ENCODE data around the gene MAMLD1.

DNA sequence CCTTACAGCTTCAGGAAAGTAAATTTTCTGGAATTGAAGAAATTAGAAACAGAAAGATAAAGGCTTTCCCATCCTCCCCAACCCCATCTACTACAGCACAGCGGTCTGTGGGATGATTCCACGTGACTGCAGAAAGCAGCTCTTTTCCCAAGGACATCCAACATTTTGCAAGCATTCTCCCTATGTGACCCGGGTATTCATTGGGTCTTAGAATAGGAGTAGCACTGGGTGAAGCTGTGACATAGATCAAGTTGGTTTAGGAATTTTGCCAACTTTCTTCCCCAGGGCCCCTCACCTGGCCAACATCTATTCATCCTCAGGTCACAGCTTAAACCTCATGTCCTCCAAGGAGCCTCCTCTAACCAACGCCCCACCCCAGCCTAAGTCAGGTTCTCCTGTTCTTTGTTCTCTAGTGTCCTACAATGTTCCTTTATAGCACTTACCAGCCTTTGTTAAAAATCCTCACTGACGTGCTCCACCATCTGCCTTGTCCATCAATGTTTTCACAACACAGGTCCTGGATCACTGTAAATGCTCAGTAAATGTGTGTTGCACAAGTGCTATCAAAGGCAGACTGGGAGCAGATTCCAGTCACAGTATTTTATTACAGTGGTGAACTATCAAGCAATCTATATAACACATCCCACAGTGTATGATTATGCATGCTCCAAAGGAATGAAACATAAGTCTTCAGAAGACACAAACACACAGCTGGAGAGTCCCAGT, 124.4 kb downstream of the MAMLD1 start:
- TF ChIP-seq CTCF (IDR thresholded peaks at IDR 0.05) = no peak
- TF ChIP-seq POLR2A (IDR thresholded peaks at IDR 0.05) = no peak
